ENCODE results near the gene AK9.

GRCh38 chr6:109579361-109579760, 111.6 kb downstream of the AK9 start:
- TF ChIP-seq, protein P1, sequence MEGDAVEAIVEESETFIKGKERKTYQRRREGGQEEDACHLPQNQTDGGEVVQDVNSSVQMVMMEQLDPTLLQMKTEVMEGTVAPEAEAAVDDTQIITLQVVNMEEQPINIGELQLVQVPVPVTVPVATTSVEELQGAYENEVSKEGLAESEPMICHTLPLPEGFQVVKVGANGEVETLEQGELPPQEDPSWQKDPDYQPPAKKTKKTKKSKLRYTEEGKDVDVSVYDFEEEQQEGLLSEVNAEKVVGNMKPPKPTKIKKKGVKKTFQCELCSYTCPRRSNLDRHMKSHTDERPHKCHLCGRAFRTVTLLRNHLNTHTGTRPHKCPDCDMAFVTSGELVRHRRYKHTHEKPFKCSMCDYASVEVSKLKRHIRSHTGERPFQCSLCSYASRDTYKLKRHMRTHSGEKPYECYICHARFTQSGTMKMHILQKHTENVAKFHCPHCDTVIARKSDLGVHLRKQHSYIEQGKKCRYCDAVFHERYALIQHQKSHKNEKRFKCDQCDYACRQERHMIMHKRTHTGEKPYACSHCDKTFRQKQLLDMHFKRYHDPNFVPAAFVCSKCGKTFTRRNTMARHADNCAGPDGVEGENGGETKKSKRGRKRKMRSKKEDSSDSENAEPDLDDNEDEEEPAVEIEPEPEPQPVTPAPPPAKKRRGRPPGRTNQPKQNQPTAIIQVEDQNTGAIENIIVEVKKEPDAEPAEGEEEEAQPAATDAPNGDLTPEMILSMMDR (IDR thresholded peaks at IDR 0.05): no peak
- no peak for TF ChIP-seq POLR2A (IDR thresholded peaks at IDR 0.05)

Measured in lower leg skin (tissue), 3 donors.